ENCODE data around the gene NDUFB11.

NDUFB11 gene

DNA sequence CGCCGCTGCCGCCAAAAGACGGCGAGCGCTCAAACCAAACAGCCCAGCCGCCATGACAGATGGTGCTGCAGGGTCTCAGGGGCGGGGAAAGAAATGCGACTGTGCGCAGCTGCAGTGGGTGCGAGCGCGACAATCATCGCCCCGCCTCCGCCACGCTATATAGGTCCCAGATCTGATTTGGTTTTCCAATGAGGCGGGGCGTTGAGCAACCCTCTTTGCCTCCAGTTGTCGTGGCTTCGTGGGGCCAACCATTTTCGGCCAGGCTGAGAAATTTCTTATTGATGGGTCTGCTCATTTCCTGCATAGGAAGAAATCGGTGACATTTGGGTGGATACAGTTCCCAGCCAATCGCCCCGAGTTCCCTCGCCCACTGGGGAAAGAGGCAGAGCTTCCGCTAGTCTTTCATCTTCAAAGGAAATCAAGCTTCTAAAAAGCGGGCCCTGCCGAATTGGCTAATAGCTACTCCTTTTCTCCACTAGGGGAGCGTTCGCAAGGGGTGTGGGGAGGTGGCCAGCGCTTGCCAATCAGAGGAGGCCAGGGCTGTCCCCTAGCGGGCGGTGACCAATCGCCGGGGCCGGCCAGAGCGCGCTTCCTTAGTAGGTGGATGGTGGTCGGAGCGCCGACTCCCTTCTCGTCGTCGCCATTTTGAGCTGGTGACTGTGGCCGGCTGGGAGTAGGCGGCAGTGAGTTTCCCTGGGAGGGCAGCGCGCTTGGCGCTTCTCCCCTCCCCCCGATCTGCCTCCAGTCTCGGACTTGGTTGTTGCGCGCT lies at the start of gene NDUFB11, which contains the start of gene RBM10:
TSS of gene NDUFB11 (minus strand) at position 77 of the 769 bp plus-strand sequence. CDS start at position 54, 23 bp downstream.
TSS of gene RBM10 (plus strand) at position 596 of the 769 bp plus-strand sequence. CDS start 2,261 bp downstream, outside the sequence.
- in situ Hi-C loops (cut with MboI; ENCODE audit: low sequenced_read_pairs), result no loop called here

DNA sequence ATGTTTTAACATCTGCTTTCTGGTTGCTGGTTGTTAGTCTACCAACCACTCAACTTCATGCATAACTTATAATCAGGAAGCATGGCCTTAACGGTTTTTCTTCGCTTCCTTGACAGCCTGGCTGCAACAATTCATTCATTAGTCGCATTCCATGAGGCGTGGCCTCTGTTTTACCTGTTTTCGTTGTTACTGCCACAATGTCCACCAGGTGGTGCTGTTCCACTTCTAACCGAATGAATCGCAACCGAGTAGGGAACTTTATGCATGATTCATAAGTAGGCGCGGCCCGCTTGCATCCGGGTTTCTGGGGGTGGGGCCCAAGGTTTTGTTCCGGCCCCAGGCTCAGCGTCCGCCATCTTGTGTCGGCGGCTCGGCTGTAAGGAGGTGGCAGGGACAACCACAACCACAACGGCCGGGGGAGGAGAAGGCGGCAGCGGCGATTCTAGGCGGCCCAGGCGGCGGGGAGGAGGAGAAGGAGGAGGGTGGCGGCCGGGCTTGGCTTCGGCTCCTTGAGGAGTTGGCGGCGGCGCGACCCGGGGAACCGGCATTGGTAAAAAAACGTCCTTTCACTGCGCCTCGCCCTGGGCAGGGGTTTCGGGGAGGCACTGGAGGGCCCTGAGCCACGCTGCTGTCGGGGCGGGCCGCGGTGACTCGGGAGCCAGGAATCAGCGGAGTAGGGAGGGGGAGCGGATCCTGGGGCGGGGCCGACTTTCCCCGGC lies 49.1 kb upstream of the NDUFB11 start, which contains the start of gene UBA1:
TSS of gene UBA1 (plus strand) at position 355 of the 719 bp plus-strand sequence. CDS start 4,974 bp downstream, outside the sequence.
- in situ Hi-C loops (cut with MboI; ENCODE audit: low sequenced_read_pairs), result no loop called here

- in situ Hi-C loops (cut with MboI; ENCODE audit: low sequenced_read_pairs), result no loop called here
Observed at GRCh38 chrX:47191806-47192401, 47.4 kb upstream of the NDUFB11 start.

DNA sequence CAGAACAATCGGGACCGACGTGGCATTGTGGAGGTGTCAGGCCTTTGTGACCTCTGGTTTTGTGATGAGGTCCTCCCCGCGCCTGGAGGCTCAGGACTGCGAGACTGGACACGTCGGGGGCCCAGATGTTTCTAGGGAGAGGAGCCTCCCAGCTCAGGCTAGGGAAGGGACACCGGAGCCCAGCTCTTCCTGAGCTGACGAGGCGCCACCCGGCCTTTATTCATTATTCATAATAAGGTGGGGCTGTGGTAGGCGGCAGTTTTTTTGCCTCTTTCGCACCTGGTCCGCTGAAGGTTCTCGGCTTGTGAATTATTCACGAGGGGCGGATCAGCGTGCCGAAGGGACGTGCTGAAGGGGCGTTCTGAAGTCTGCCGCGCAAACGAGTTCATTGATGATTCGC lies 46.8 kb upstream of the NDUFB11 start:
- in situ Hi-C loops (cut with MboI; ENCODE audit: low sequenced_read_pairs), result no loop called here

- in situ Hi-C loops (cut with MboI; ENCODE audit: low sequenced_read_pairs), result no loop called here
Observed at GRCh38 chrX:47190445-47191269, 46.2 kb upstream of the NDUFB11 start.

DNA sequence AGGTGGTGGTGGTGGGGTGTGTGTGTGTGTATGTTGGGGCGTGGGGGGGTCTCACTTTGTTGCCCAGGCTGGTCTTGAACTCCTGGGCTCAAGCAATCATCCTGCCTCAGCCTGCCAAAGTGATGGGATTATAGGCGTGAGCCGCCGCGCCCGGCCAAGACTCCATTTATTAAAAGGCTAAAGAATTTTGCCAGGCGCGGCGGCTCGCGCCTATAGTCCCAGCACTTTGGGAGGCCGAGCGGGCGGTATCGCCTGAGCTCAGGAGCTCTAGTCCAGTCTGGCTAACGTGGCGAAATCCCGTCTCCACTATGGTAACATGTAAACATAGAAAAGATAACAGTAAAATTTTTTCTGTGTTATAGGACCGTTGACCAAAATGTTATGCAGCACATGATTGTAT lies 45.4 kb upstream of the NDUFB11 start:
- in situ Hi-C loops (cut with MboI; ENCODE audit: low sequenced_read_pairs), result no loop called here

DNA sequence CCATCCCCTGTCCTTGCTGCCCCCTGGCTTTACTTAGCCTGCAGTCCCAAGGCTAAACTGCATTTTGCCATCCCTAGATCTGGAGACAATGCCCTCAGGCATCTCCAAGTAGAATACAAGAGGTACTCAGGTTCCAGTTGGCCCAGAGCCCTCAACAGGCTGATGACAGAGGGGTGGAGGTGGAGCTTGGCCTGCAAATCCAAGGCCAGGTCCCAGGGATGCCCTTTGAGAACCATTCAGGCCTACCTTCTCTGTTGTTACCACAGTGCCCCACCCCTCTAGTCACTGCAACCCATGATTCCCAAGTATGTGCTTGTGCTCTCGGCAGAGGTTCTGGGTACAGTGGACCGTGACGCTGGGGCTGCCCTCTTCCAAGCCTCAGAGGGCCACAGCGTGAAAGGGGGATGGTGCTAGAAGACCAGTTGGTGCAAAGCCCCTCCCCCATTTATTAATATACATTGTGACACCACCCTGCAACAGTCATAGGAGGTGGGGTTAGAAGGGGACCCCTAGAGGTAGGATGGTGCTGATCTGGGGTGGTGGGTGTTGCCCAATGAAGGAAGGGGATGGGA lies 42.7 kb upstream of the NDUFB11 start:
- in situ Hi-C loops (cut with MboI; ENCODE audit: low sequenced_read_pairs), result no loop called here

GRCh38 chrX:47186096-47186740 lies 41.7 kb upstream of the NDUFB11 start:
- in situ Hi-C loops (cut with MboI; ENCODE audit: low sequenced_read_pairs), result no loop called here

DNA sequence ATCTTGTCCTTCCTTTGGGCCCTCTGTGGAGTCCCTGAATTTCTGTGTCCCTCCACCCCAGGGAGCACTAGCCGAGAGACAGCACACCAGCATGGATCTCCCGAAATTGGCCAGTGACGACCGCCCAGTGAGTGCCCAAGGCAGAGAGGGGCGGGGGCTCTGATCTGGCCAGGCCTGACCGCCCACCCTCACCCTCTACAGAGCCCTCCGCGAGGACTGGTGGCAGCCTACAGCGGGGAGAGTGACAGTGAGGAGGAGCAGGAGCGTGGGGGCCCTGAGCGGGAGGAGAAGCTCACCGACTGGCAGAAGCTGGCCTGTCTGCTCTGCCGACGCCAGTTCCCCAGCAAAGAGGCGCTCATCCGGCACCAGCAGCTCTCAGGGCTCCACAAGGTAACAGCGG lies 40.7 kb upstream of the NDUFB11 start:
- in situ Hi-C loops (cut with MboI; ENCODE audit: low sequenced_read_pairs), result no loop called here

DNA sequence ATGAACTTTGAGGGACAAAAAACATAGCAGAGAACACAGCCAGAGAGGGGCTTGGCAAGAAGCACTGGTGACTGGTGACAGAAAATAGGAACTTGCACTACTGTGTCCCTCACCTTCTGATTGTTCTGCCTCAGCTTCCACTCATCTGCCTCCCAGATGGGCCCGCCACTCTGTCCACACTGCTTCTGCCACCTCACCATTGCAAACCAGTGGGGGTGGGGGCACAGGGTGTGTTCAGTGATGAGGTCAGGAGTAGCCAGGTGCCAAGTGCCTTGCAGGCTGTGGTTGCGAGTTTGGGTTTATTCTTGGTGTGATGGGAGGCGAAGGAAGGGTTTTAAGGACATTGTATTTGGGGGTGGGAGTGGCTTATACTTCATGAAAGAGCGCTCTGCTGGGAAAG lies 40.0 kb upstream of the NDUFB11 start:
- in situ Hi-C loops (cut with MboI; ENCODE audit: low sequenced_read_pairs), result no loop called here

GRCh38 chrX:47182106-47182700 lies 37.7 kb upstream of the NDUFB11 start:
- in situ Hi-C loops (cut with MboI; ENCODE audit: low sequenced_read_pairs), result no loop called here

DNA sequence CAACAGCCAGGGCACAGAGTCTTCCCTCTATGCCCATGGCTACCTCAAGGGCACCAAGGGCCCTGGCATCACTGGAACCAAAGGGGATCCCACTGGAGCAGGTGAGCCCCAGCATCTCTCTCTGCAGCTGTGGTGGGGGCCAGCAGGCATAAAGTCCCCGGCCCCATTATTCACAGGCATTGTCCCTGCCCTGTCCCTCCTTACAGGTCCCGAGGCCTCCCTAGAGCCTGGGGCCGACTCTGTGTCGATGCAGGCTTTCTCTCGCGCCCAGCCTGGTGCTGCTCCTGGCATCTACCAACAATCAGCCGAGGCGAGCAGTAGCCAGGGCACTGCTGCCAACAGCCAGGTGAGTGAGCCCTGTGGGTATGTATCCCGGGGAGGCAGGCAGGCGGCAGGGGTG lies 36.8 kb upstream of the NDUFB11 start:
- in situ Hi-C loops (cut with MboI; ENCODE audit: low sequenced_read_pairs), result no loop called here

DNA sequence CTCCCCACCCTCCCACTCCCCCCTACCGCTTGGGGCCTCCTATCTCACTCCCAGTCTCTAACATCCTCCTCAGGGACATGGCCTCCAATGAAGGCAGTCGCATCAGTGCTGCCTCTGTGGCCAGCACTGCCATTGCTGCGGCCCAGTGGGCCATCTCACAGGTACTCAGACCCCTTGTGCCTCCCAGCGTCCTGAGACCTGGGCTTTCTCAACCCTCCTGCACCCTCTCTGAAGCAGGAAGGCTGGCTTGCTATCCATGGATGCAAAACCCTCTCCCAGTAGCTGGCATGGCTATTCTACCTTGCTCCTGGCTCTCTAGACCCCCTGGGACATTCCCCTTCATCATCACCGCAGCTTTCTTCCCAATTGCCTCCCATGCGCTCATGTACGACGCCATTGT lies 35.8 kb upstream of the NDUFB11 start:
- in situ Hi-C loops (cut with MboI; ENCODE audit: low sequenced_read_pairs), result no loop called here

DNA sequence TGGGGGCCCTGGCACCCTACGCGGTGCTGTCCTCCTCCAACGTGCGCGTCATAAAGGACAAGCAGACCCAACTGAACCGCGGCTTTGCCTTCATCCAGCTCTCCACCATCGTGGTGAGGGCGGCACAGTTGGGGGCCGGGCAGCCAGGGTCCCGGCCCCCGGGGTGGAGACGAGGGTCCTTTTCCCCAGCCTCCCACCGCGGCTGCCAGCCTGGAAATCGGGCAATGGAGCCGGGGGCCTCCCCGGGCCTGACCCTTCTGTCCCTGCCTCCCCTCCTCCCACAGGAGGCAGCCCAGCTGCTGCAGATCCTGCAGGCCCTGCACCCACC lies 35.4 kb upstream of the NDUFB11 start:
- in situ Hi-C loops (cut with MboI; ENCODE audit: low sequenced_read_pairs), result no loop called here

- in situ Hi-C loops (cut with MboI; ENCODE audit: low sequenced_read_pairs), result no loop called here
Observed at GRCh38 chrX:47179221-47179927, 34.9 kb upstream of the NDUFB11 start.

DNA sequence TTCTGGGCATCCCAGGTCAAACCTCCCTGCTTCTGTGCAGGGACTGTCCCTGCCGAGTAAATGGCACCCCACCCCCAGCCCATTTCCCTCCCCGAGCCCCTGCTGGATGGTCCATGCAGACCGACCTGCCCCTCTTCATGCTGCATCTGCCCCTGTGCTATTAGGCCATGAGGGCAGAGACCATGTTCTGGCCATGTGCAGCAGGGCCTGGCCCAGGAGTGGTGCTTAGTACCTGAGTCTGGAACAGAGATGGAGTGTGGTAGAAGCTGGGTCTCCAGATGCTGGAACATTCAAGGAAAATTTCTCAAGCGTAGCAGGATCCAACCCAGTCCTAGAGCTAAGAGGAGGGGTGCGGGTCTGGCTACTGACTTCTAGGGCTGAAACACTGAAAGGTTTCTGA lies 33.8 kb upstream of the NDUFB11 start:
- in situ Hi-C loops (cut with MboI; ENCODE audit: low sequenced_read_pairs), result no loop called here

- in situ Hi-C loops (cut with MboI; ENCODE audit: low sequenced_read_pairs), result no loop called here
Observed at GRCh38 chrX:47177079-47177478, 32.6 kb upstream of the NDUFB11 start.

- in situ Hi-C loops (cut with MboI; ENCODE audit: low sequenced_read_pairs), result no loop called here
Observed at GRCh38 chrX:47176101-47176740, 31.7 kb upstream of the NDUFB11 start.

GRCh38 chrX:47175588-47175980 lies 31.1 kb upstream of the NDUFB11 start:
- in situ Hi-C loops (cut with MboI; ENCODE audit: low sequenced_read_pairs), result no loop called here
